HEK293 (cell line): Measurements from ENCODE around the gene VPREB3.

Experiments used
- CTCF ChIA-PET: fragments of 350-600 bp; formaldehyde crosslinking; extraction: SDS; loops from one replicate; lab custom pipeline; 2021; ENCODE audit warnings: antibody characterized with exemption; lab: Yijun Ruan, JAX
- POLR2A ChIA-PET: fragments of 300-600 bp; formaldehyde crosslinking; extraction: SDS; loops from one replicate; lab custom pipeline; 2020; ENCODE audit warnings: antibody characterized with exemption, inconsistent platforms; lab: Yijun Ruan, JAX
- H3K27ac ChIP-seq: fragments of 200-500 bp; sonication (Bioruptor generic); 2 replicates; pipeline ENCODE4 v1.5.1; 2014; ENCODE audit warnings: low read depth, low read length, control low read depth, inconsistent platforms; ENCODE audit errors: extremely low read depth
- H3K36me3 ChIP-seq, 2 experiments: fragments of 200-500 bp in 1 of 2; sonication (Bioruptor generic) in 1 of 2; 1 replicate in 1 of 2; 2 replicates in 1 of 2; pipeline ENCODE4 v1.5.1; 2014 to 2017; ENCODE audit warnings: inconsistent platforms in 2 of 2, low read length in 2 of 2; ENCODE audit not compliant: control insufficient read depth in 2 of 2, insufficient read depth in 1 of 2
- H3K4me1 ChIP-seq: fragments of 200-500 bp; sonication (Bioruptor generic); 2 replicates; pipeline ENCODE4 v1.5.1; 2014; ENCODE audit warnings: mild to moderate bottlenecking, low read length, inconsistent platforms; ENCODE audit not compliant: control insufficient read depth, insufficient read depth
- H3K4me3 ChIP-seq: 2 replicates; pipeline ENCODE4 v1.5.1; 2011; ENCODE audit warnings: low read depth, mild to moderate bottlenecking, control low read depth, low read length, moderate library complexity
- H3K9me3 ChIP-seq: fragments of 200-500 bp; sonication (Bioruptor generic); 2 replicates; pipeline ENCODE4 v1.5.1; 2014; ENCODE audit warnings: low read depth, low read length, inconsistent platforms; ENCODE audit not compliant: control insufficient read depth, insufficient read depth
- AEBP2 ChIP-seq: fragments of 450-650 bp; formaldehyde crosslinking; IDR thresholded peaks from 2 replicates; pipeline ENCODE4 v1.5.1; 2016; ENCODE audit warnings: missing biosample characterization, missing genetic modification characterization, borderline replicate concordance
- GLIS2 ChIP-seq: fragments of 450-650 bp; formaldehyde crosslinking; IDR thresholded peaks from 2 replicates; pipeline ENCODE4 v1.5.1; 2016; ENCODE audit warnings: missing biosample characterization, missing genetic modification characterization
- KLF7 ChIP-seq: fragments of 450-650 bp; formaldehyde crosslinking; IDR thresholded peaks from 2 replicates; pipeline ENCODE4 v1.5.1; 2016; ENCODE audit warnings: missing biosample characterization, missing genetic modification characterization, borderline replicate concordance
- ZBTB1 ChIP-seq: fragments of 450-650 bp; formaldehyde crosslinking; IDR thresholded peaks from 2 replicates; pipeline ENCODE4 v1.5.1; 2016; ENCODE audit warnings: missing biosample characterization, missing genetic modification characterization
- ZBTB21 ChIP-seq: fragments of 450-650 bp; formaldehyde crosslinking; IDR thresholded peaks from 2 replicates; pipeline ENCODE4 v1.5.1; 2017; ENCODE audit warnings: missing biosample characterization, missing genetic modification characterization
- ZBTB44 ChIP-seq: fragments of 450-650 bp; IDR thresholded peaks from 2 replicates; pipeline ENCODE4 v1.5.1; 2018; ENCODE audit warnings: missing biosample characterization, mild to moderate bottlenecking, missing genetic modification characterization
- ZBTB49 ChIP-seq: fragments of 450-650 bp; formaldehyde crosslinking; IDR thresholded peaks from 2 replicates; pipeline ENCODE4 v1.5.1; 2016; ENCODE audit warnings: missing biosample characterization, missing genetic modification characterization, low read depth
- ZNF24 ChIP-seq: fragments of 450-650 bp; formaldehyde crosslinking; IDR thresholded peaks from 2 replicates; pipeline ENCODE4 v1.5.1; 2016; ENCODE audit warnings: missing biosample characterization, missing genetic modification characterization
- ZNF530 ChIP-seq: fragments of 450-650 bp; formaldehyde crosslinking; IDR thresholded peaks from 2 replicates; pipeline ENCODE4 v1.5.1; 2016; ENCODE audit warnings: low read depth, missing biosample characterization, missing genetic modification characterization
- ZNF585B ChIP-seq: fragments of 450-650 bp; formaldehyde crosslinking; IDR thresholded peaks from 2 replicates; pipeline ENCODE4 v1.5.1; 2016; ENCODE audit warnings: missing biosample characterization, missing genetic modification characterization
- ZNF664 ChIP-seq: fragments of 450-650 bp; formaldehyde crosslinking; IDR thresholded peaks from 2 replicates; pipeline ENCODE4 v1.5.1; 2016; ENCODE audit warnings: missing biosample characterization, missing genetic modification characterization
- ZNF704 ChIP-seq: fragments of 450-650 bp; formaldehyde crosslinking; IDR thresholded peaks from 2 replicates; pipeline ENCODE4 v1.5.1; 2016; ENCODE audit warnings: missing biosample characterization, missing genetic modification characterization
- ZNF768 ChIP-seq: fragments of 450-650 bp; formaldehyde crosslinking; IDR thresholded peaks from 2 replicates; pipeline ENCODE4 v1.5.1; 2018; ENCODE audit warnings: missing biosample characterization, mild to moderate bottlenecking, missing genetic modification characterization
- ZNF777 ChIP-seq: fragments of 450-650 bp; formaldehyde crosslinking; IDR thresholded peaks from 2 replicates; pipeline ENCODE4 v1.5.1; 2017; ENCODE audit warnings: missing biosample characterization, missing genetic modification characterization, borderline replicate concordance
- ZNF791 ChIP-seq: fragments of 450-650 bp; formaldehyde crosslinking; IDR thresholded peaks from 2 replicates; pipeline ENCODE4 v1.5.1; 2016; ENCODE audit warnings: missing biosample characterization, missing genetic modification characterization
- ZNF792 ChIP-seq: fragments of 450-650 bp; formaldehyde crosslinking; IDR thresholded peaks from 2 replicates; pipeline ENCODE4 v1.5.1; 2016; ENCODE audit warnings: missing biosample characterization, missing genetic modification characterization
- TF ChIP-seq, protein P1 (sequence below): fragments of 450-650 bp; formaldehyde crosslinking; IDR thresholded peaks from 2 replicates; pipeline ENCODE4 v1.5.1; 2016; ENCODE audit warnings: missing biosample characterization, missing genetic modification characterization
- TF ChIP-seq, protein P2 (sequence below): fragments of 450-650 bp; formaldehyde crosslinking; IDR thresholded peaks from 2 replicates; pipeline ENCODE4 v1.5.1; 2016; ENCODE audit warnings: missing biosample characterization, missing genetic modification characterization

VPREB3 gene

DNA sequence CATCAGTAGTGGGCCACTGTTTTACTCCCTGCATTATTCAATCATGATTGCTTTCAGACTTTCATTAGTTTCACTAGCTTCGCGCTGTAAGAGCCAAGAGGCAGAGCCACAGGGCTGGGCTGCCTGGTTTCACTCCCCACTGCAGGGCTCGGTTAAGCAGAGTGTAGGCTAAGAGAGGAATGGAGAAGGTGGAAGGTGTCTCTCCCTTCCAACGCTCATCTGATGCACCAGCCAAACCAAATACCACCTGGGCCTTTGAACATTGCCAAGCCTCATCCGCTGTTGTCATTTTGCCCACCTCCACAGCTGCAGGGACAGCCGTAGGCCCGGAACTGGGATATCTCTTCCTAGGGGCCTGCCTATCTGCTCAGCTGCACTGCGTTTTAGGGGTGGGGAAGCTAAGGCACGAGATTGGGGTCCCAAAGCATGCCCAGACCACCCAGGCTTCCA is 32.1 kb upstream of the VPREB3 start (continued):
- TF ChIP-seq, protein P1, sequence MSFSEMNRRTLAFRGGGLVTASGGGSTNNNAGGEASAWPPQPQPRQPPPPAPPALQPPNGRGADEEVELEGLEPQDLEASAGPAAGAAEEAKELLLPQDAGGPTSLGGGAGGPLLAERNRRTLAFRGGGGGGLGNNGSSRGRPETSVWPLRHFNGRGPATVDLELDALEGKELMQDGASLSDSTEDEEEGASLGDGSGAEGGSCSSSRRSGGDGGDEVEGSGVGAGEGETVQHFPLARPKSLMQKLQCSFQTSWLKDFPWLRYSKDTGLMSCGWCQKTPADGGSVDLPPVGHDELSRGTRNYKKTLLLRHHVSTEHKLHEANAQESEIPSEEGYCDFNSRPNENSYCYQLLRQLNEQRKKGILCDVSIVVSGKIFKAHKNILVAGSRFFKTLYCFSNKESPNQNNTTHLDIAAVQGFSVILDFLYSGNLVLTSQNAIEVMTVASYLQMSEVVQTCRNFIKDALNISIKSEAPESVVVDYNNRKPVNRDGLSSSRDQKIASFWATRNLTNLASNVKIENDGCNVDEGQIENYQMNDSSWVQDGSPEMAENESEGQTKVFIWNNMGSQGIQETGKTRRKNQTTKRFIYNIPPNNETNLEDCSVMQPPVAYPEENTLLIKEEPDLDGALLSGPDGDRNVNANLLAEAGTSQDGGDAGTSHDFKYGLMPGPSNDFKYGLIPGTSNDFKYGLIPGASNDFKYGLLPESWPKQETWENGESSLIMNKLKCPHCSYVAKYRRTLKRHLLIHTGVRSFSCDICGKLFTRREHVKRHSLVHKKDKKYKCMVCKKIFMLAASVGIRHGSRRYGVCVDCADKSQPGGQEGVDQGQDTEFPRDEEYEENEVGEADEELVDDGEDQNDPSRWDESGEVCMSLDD = no peak
- no peak for TF ChIP-seq ZBTB21 (tag by site-specific recombination)
- TF ChIP-seq, all 188 proteins: peak for 4

GRCh38 chr22:23784215-23784732 is 30.0 kb upstream of the VPREB3 start:
- Histone ChIP-seq H3K9me3 (no peaks in the 10 kb centered on the region), H3K36me3 (peaks cover 2 to 4% of the 10 kb centered on the region in 2 experiments; a peak in 2 of 3 replicates), H3K4me3 (no peak overlapping the region), H3K27ac (no peak overlapping the region), H3K4me1 (peaks cover 6% of the 10 kb centered on the region)
- ChIA-PET POLR2A (no interaction called here), CTCF (no interaction called here)
- TF ChIP-seq ZNF664 = no peak
- TF ChIP-seq ZNF585B (tag by site-specific recombination) = no peak
- TF ChIP-seq ZNF791 (tag by site-specific recombination) = no peak
- TF ChIP-seq AEBP2 (tag by site-specific recombination) = no peak
- no peak for TF ChIP-seq ZBTB49 (tag by site-specific recombination)
- TF ChIP-seq ZNF24 = no peak
- TF ChIP-seq ZNF792 (tag by site-specific recombination) = no peak
- no peak for TF ChIP-seq ZNF530
- no peak for TF ChIP-seq ZBTB1 (tag by site-specific recombination)
- TF ChIP-seq ZNF777 = no peak
- no peak for TF ChIP-seq ZNF768 (tag by site-specific recombination)
- TF ChIP-seq GLIS2 (tag by site-specific recombination) = no peak
- TF ChIP-seq KLF7 (tag by site-specific recombination) = no peak
- no peak for TF ChIP-seq ZBTB44 (tag by site-specific recombination)
- TF ChIP-seq ZNF704 (tag by site-specific recombination) = no peak
- TF ChIP-seq, protein P2, sequence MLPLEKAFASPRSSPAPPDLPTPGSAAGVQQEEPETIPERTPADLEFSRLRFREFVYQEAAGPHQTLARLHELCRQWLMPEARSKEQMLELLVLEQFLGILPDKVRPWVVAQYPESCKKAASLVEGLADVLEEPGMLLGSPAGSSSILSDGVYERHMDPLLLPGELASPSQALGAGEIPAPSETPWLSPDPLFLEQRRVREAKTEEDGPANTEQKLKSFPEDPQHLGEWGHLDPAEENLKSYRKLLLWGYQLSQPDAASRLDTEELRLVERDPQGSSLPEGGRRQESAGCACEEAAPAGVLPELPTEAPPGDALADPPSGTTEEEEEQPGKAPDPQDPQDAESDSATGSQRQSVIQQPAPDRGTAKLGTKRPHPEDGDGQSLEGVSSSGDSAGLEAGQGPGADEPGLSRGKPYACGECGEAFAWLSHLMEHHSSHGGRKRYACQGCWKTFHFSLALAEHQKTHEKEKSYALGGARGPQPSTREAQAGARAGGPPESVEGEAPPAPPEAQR (tag by site-specific recombination) = no peak
